HEK293 (cell line): ENCODE data around the gene RBM18.

ENCODE experiments used
- CTCF ChIA-PET: fragments of 350-600 bp; formaldehyde crosslinking; extraction: SDS; loops from one replicate; lab custom pipeline; 2021; ENCODE audit warnings: antibody characterized with exemption; lab: Yijun Ruan, JAX
- POLR2A ChIA-PET: fragments of 300-600 bp; formaldehyde crosslinking; extraction: SDS; loops from one replicate; lab custom pipeline; 2020; ENCODE audit warnings: antibody characterized with exemption, inconsistent platforms; lab: Yijun Ruan, JAX
- H3K27ac ChIP-seq: fragments of 200-500 bp; sonication (Bioruptor generic); 2 replicates; pipeline ENCODE4 v1.5.1; 2014; ENCODE audit warnings: low read depth, low read length, control low read depth, inconsistent platforms; ENCODE audit errors: extremely low read depth
- H3K36me3 ChIP-seq, 2 experiments: fragments of 200-500 bp in 1 of 2; sonication (Bioruptor generic) in 1 of 2; 1 replicate in 1 of 2; 2 replicates in 1 of 2; pipeline ENCODE4 v1.5.1; 2014 to 2017; ENCODE audit warnings: inconsistent platforms in 2 of 2, low read length in 2 of 2; ENCODE audit not compliant: control insufficient read depth in 2 of 2, insufficient read depth in 1 of 2
- H3K4me1 ChIP-seq: fragments of 200-500 bp; sonication (Bioruptor generic); 2 replicates; pipeline ENCODE4 v1.5.1; 2014; ENCODE audit warnings: mild to moderate bottlenecking, low read length, inconsistent platforms; ENCODE audit not compliant: control insufficient read depth, insufficient read depth
- H3K4me3 ChIP-seq: 2 replicates; pipeline ENCODE4 v1.5.1; 2011; ENCODE audit warnings: low read depth, mild to moderate bottlenecking, control low read depth, low read length, moderate library complexity
- H3K9me3 ChIP-seq: fragments of 200-500 bp; sonication (Bioruptor generic); 2 replicates; pipeline ENCODE4 v1.5.1; 2014; ENCODE audit warnings: low read depth, low read length, inconsistent platforms; ENCODE audit not compliant: control insufficient read depth, insufficient read depth
- OVOL3 ChIP-seq: fragments of 450-650 bp; formaldehyde crosslinking; IDR thresholded peaks from 2 replicates; pipeline ENCODE4 v1.5.1; 2016; ENCODE audit warnings: missing biosample characterization, missing genetic modification characterization
- PBX3 ChIP-seq: sonication (generic); formaldehyde crosslinking; IDR thresholded peaks from 2 replicates; pipeline ENCODE4 v1.8.1; 2022; ENCODE audit warnings: mild to moderate bottlenecking, moderate library complexity, missing genetic modification reagents
- SP2 ChIP-seq: fragments of 450-650 bp; formaldehyde crosslinking; IDR thresholded peaks from 2 replicates; pipeline ENCODE4 v1.5.1; 2016; ENCODE audit warnings: missing biosample characterization, missing genetic modification characterization
- ZBTB44 ChIP-seq: fragments of 450-650 bp; IDR thresholded peaks from 2 replicates; pipeline ENCODE4 v1.5.1; 2018; ENCODE audit warnings: missing biosample characterization, mild to moderate bottlenecking, missing genetic modification characterization
- ZNF155 ChIP-seq: fragments of 450-650 bp; formaldehyde crosslinking; IDR thresholded peaks from 2 replicates; pipeline ENCODE4 v1.5.1; 2016; ENCODE audit warnings: missing biosample characterization, missing genetic modification characterization
- ZNF239 ChIP-seq: fragments of 450-650 bp; formaldehyde crosslinking; IDR thresholded peaks from 2 replicates; pipeline ENCODE4 v1.5.1; 2016; ENCODE audit warnings: missing biosample characterization, missing genetic modification characterization
- ZNF366 ChIP-seq: fragments of 450-650 bp; formaldehyde crosslinking; conservative IDR thresholded peaks from 2 replicates; pipeline ENCODE4 v1.5.1; 2016; ENCODE audit warnings: missing biosample characterization, missing genetic modification characterization
- ZNF398 ChIP-seq: fragments of 450-650 bp; formaldehyde crosslinking; IDR thresholded peaks from 2 replicates; pipeline ENCODE4 v1.5.1; 2017; ENCODE audit warnings: missing biosample characterization, missing genetic modification characterization
- ZNF433 ChIP-seq: fragments of 450-650 bp; formaldehyde crosslinking; IDR thresholded peaks from 2 replicates; pipeline ENCODE4 v1.5.1; 2016; ENCODE audit warnings: missing biosample characterization, missing genetic modification characterization, low read depth
- ZNF488 ChIP-seq: fragments of 450-650 bp; formaldehyde crosslinking; IDR thresholded peaks from 2 replicates; pipeline ENCODE4 v1.5.1; 2016; ENCODE audit warnings: missing biosample characterization, missing genetic modification characterization
- ZNF510 ChIP-seq: fragments of 450-650 bp; formaldehyde crosslinking; IDR thresholded peaks from 2 replicates; pipeline ENCODE4 v1.5.1; 2018; ENCODE audit warnings: mild to moderate bottlenecking, missing genetic modification characterization, missing biosample characterization; ENCODE audit not compliant: insufficient replicate concordance
- ZNF549 ChIP-seq: fragments of 450-650 bp; IDR thresholded peaks from 2 replicates; pipeline ENCODE4 v1.5.1; 2018; ENCODE audit warnings: missing biosample characterization, missing genetic modification characterization, mild to moderate bottlenecking, inconsistent platforms, moderate library complexity
- ZNF560 ChIP-seq: fragments of 450-650 bp; formaldehyde crosslinking; IDR thresholded peaks from 2 replicates; pipeline ENCODE4 v1.5.1; 2017; ENCODE audit warnings: missing biosample characterization, missing genetic modification characterization, borderline replicate concordance
- ZNF571 ChIP-seq: fragments of 450-650 bp; formaldehyde crosslinking; IDR thresholded peaks from 2 replicates; pipeline ENCODE4 v1.5.0; 2017; ENCODE audit warnings: missing biosample characterization, missing genetic modification characterization
- ZNF600 ChIP-seq: fragments of 450-650 bp; formaldehyde crosslinking; IDR thresholded peaks from 2 replicates; pipeline ENCODE4 v1.5.1; 2016; ENCODE audit warnings: missing biosample characterization, missing genetic modification characterization
- ZNF658 ChIP-seq: fragments of 450-650 bp; formaldehyde crosslinking; IDR thresholded peaks from 2 replicates; pipeline ENCODE4; 2016; ENCODE audit warnings: missing biosample characterization, missing genetic modification characterization
- ZSCAN16 ChIP-seq: fragments of 450-650 bp; formaldehyde crosslinking; IDR thresholded peaks from 2 replicates; pipeline ENCODE4 v1.5.1; 2016; ENCODE audit warnings: missing biosample characterization, missing genetic modification characterization
- ZXDB ChIP-seq: fragments of 450-650 bp; formaldehyde crosslinking; IDR thresholded peaks from 2 replicates; pipeline ENCODE4 v1.5.1; 2016; ENCODE audit warnings: missing biosample characterization, missing genetic modification characterization

RBM18 gene

GRCh38 chr9:122297512-122297911 is 32.9 kb upstream of the RBM18 start:
- Histone ChIP-seq H3K4me1 (no peaks in the 10 kb centered on the region), H3K9me3 (no peaks in the 10 kb centered on the region), H3K27ac (no peak overlapping the region), H3K4me3 (no peak overlapping the region), H3K36me3 (peaks cover 0 to 56% of the 10 kb centered on the region in 2 experiments; a peak in 1 of 3 replicates)
- TF ChIP-seq ZNF571 (no peak), ZNF366 (no peak), PBX3 (CRISPR knock-in tag) (no peak), OVOL3 (no peak)
- CTCF ChIA-PET, result no interaction called here
- POLR2A ChIA-PET, result no interaction called here

GRCh38 chr9:122294531-122294930 is 29.9 kb upstream of the RBM18 start:
- Histone ChIP-seq H3K4me3 (no peak overlapping the region), H3K27ac (no peak overlapping the region), H3K4me1 (no peaks in the 10 kb centered on the region), H3K36me3 (peaks cover 0 to 62% of the 10 kb centered on the region in 2 experiments; a peak in 2 of 3 replicates), H3K9me3 (no peaks in the 10 kb centered on the region)
- ChIA-PET CTCF (no interaction called here), POLR2A (interaction anchor here (0.7 kb wide), 1 partner anchor 53 kb away, joined by 4 read pairs; no protein-coding TSS in a partner anchor)
- TF ChIP-seq ZXDB, result no peak
- TF ChIP-seq ZNF549 (tag by site-specific recombination), result no peak
- TF ChIP-seq ZNF488 (tag by site-specific recombination), result no peak
- no peak for TF ChIP-seq ZNF571
- TF ChIP-seq ZSCAN16 (tag by site-specific recombination), result no peak
- no peak for TF ChIP-seq ZNF658 (tag by site-specific recombination)

GRCh38 chr9:122291458-122291857 is 26.8 kb upstream of the RBM18 start:
- CTCF ChIA-PET, result interaction anchor here (1.2 kb wide), 1 partner anchor 1111 kb away, joined by 3 read pairs; no protein-coding TSS in a partner anchor
- POLR2A ChIA-PET, result no interaction called here
- TF ChIP-seq SP2 (no peak), ZXDB (no peak), ZNF155 (tag by site-specific recombination) (no peak), ZNF510 (tag by site-specific recombination) (no peak), ZNF433 (no peak), ZNF398 (tag by site-specific recombination) (no peak), ZNF560 (tag by site-specific recombination) (no peak), ZNF600 (tag by site-specific recombination) (no peak), ZBTB44 (tag by site-specific recombination) (no peak), ZNF239 (tag by site-specific recombination) (no peak)
- TF ChIP-seq, all 188 proteins: peak for 0
- Histone ChIP-seq H3K27ac (no peak overlapping the region), H3K4me3 (no peak overlapping the region), H3K9me3 (no peaks in the 10 kb centered on the region), H3K4me1 (no peaks in the 10 kb centered on the region), H3K36me3 (peaks cover 3 to 71% of the 10 kb centered on the region in 2 experiments; a peak in 2 of 3 replicates)
